Inferior parietal cortex (tissue), 1 donor: ENCODE results near the gene NFIL3.
"Not testable (repeated sequence)": the region's sequence is repeated elsewhere in the genome, so short reads cannot be mapped to it uniquely, and the experiment has no call there.

Experiments
- DNase-seq: peaks from one replicate; pipeline ENCODE4 v3.0.0-alpha.2; 2016; ENCODE audit errors: extremely low spot score

Gene NFIL3

GRCh38 chr9:91395553-91396471 is 27.8 kb downstream of the NFIL3 start:
- no peak for DNase-seq

- no peak for DNase-seq
Measured at GRCh38 chr9:91395106-91395552, 28.5 kb downstream of the NFIL3 start.

GRCh38 chr9:91393826-91394225 is 29.8 kb downstream of the NFIL3 start:
- no peak for DNase-seq

GRCh38 chr9:91392435-91392834 is 31.2 kb downstream of the NFIL3 start:
- DNase-seq = no peak

GRCh38 chr9:91391818-91392217 is 31.8 kb downstream of the NFIL3 start:
- no peak for DNase-seq

GRCh38 chr9:91391412-91391811 is 32.2 kb downstream of the NFIL3 start:
- no peak for DNase-seq

GRCh38 chr9:91389686-91390085 is 33.9 kb downstream of the NFIL3 start:
- DNase-seq = not testable (repeated sequence)

- DNase-seq = no peak
Measured at GRCh38 chr9:91386765-91387164, 36.9 kb downstream of the NFIL3 start.

GRCh38 chr9:91384954-91385353 is 38.7 kb downstream of the NFIL3 start:
- DNase-seq = no peak

- no peak for DNase-seq
Measured at GRCh38 chr9:91383577-91383976, 40.1 kb downstream of the NFIL3 start.

- no peak for DNase-seq
Measured at GRCh38 chr9:91382298-91382697, 41.3 kb downstream of the NFIL3 start.

GRCh38 chr9:91379426-91379825 is 44.2 kb downstream of the NFIL3 start:
- no peak for DNase-seq

- no peak for DNase-seq
Measured at GRCh38 chr9:91378695-91379127, 44.9 kb downstream of the NFIL3 start.

GRCh38 chr9:91378054-91378453 is 45.6 kb downstream of the NFIL3 start:
- not testable (repeated sequence) for DNase-seq

GRCh38 chr9:91376239-91376638 is 47.4 kb downstream of the NFIL3 start:
- no peak for DNase-seq

- no peak for DNase-seq
Measured at GRCh38 chr9:91374939-91375338, 48.7 kb downstream of the NFIL3 start.

- DNase-seq = no peak
Measured at GRCh38 chr9:91371894-91372293, 51.7 kb downstream of the NFIL3 start.

- not testable (repeated sequence) for DNase-seq
Measured at GRCh38 chr9:91370006-91370405, 53.6 kb downstream of the NFIL3 start.

- DNase-seq = no peak
Measured at GRCh38 chr9:91364702-91365101, 58.9 kb downstream of the NFIL3 start.

- DNase-seq = no peak
Measured at GRCh38 chr9:91364005-91364404, 59.6 kb downstream of the NFIL3 start.

- DNase-seq = no peak
Measured at GRCh38 chr9:91362051-91362611, 61.5 kb downstream of the NFIL3 start.

- DNase-seq = peak; percentile 81
Measured at GRCh38 chr9:91361291-91362050, 62.2 kb downstream of the NFIL3 start, which contains the start of gene AUH. Gene AUH (minus strand): TSS chr9:91361918. CDS start chr9:91361889, 29 bp downstream.
